Islet precursor cell (in vitro differentiated cells): Measurements from ENCODE around the gene PTPRN2.
A peak's percentile ranks its signal among the peaks of the same experiment; 100 is the strongest.

ENCODE experiments used
- DNase-seq: peaks from one replicate; pipeline ENCODE4 v3.0.0-alpha.2; 2018

The PTPRN2 gene

DNA sequence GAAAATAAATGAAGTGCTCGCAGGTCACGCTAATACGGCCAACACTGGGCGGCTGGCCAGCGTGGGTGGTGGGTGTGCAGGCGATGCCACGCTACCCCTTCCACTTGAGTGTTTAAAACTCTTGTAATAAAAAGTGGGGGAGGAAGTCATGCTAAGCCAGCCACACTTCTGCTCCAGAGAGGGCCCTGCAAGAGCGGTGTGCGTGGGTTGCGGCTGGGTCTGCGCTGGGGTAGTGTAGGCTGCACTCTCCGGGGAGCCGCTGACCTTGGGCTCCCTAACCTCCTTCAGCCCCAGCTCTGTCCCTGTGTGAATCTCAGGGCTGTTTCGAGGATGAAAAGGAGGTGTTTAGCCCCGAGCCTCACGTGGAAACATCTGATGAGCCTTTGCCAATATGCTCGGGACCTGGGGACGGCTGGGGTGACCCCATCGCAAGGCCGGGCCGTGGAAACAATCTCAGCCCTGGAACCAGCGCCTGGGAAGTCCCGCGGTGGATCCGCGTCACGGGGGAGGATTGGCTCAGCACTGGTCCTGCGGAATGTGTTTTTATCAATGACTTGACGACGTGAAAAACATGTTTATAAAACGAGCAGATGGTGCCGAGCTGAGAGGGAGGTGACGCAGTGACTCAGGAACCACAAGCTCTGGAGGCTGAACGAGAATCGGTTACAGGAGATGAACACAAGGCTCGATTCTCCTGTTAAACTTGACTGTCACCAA is 972.4 kb downstream of the PTPRN2 start:
- DNase-seq = peak; percentile 39

- DNase-seq = no peak
Observed at GRCh38 chr7:157614457-157615020, 973.1 kb downstream of the PTPRN2 start.

- peak; percentile 63 for DNase-seq
Observed at GRCh38 chr7:157613575-157614322, 973.9 kb downstream of the PTPRN2 start.

DNA sequence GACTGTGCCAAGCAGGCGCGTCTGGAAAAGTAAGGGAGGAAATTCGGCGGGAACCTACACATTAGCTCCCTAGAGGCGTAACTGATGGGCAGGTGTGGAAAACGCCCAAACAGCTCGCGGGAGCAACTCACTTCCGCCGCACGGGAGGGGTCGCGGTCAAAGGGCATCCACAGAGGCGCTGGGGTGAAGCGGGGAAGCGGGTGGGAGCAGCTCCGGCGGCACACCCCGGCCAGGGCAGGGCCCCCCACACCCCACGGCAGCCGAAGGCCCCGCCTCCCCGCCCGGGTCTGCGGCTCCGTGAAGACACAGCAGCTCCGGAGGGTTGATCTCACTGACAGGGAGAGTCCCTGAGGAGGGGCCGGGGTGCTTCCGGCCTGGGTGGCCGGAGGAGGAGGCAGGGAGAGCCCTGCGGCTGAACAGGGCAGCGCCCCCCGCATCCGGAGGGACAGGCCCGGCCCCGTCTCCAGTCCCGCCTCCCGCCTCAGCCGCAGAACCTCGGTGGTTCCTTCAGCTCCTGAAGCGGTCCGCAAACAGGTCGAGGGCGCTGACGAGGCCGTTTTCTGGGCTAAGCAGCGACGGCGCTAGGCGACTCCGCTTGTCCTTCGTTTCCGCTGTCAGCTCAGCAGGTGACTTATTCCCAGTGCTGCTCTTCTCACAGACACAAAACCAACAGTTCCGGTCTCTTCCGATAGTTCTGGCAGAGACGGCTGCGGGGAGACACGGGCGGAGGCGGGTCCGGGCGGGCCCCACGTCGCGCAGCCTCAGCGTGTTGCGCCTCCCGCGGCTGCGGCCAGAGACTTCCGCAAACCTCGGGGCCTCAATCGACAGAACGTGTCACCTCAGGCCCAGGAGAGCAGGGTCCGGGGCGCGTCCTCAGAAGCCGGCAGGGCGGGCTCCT is 974.7 kb downstream of the PTPRN2 start:
- peak; percentile 67 for DNase-seq

- no peak for DNase-seq
Observed at GRCh38 chr7:157612009-157612663, 975.5 kb downstream of the PTPRN2 start.

DNA sequence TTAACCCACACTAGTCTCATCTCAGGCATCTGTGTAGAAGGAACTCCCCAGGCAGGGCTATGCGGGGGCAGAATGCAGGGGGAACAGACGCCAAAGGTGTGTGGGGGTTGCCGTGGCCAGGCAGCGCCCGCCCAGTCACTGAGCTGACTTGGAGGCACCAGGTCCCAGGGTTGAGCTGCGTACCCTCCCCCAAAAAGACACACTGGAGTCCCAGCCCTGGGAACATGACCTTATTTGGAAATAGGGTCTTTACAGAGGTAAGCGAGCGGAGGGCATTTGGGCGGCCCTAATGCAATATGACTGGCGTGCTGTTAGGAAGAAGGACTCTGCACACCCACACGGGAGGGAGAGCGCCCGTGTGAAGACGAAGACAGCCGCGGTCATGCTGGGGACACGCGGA is 976.3 kb downstream of the PTPRN2 start:
- no peak for DNase-seq

DNA sequence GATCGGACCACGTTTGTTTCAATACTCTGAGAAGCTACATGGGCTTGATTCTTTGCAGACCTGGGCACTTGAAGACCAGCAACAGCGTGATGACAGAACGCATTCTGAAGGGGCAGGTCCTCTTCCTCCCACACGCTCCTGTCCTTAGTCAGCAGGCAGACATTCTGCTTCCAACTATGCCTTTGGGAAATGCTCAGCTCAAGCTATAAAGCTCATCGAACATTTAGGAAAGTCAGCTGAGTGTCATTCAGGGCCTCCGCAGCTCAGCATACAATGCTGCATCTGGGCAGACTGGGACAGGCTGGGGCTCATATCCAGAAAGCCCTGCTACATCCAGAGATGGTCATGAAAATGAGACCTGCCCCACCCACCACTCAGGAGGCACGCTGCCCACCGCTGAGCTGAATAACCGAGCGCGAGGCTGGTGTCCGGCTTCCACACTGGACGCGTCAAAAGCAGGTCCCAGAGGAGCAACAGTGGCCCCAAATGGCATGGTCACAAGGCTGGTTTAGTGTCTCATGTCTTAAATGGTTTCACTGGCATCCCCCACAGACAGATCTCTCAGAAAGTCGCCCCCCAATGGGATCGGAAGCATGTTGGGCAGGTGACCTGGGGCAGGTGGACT is 976.8 kb downstream of the PTPRN2 start:
- DNase-seq = no peak

DNA sequence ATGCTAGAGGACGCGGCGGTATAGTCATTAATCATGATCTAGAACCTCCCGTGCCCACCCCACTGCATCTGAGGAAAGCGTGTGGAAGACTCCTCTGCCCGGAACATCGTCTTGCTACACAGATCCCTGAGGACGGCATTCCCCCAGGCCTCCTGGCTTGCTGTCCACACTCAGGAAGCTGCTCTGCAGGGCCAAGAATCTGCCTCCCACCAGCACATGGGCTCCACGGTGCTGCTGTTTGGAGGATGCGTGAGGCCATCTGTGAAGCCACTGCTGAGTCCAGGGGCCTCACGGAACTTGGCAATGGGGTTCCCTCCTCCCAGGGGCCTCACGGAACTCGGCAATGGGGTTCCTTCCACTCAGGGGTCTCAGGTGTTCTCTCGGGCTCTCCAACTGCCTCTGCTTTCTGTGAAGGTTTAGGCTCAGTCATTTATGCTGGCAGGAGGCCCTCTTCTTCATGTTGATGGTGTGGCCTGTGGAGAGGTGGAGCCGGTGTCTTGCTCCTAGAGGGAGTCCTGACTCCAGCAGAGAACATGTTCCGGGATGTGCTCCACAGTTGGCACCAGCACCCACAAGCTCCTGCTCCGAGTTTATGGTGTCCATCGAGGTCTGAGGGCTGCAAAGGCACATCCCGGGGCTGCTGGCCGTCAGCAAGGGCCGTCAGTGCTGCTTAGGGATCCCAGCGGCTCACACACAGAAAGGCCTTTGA is 977.5 kb downstream of the PTPRN2 start:
- DNase-seq = no peak

GRCh38 chr7:157609516-157609915 is 978.1 kb downstream of the PTPRN2 start:
- no peak for DNase-seq

DNA sequence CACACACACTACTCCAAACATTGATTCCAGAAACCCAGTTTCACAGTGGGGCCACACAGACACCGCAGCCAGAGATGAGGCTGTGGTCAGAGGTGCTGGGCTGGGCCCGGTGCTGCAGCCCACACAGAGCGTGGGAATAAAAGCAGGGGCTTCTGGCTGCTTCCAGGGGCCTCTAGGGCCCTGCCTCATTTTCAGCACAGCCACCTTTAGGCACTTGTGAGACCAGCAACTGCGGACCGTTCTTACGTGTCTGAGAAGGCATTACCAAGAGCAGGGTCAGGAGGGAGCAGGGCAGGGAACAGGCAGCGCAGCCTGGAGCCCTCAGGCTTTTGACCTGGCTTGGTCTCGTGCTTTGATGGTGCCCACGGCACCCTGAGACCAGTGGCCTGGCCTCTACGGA is 980.4 kb downstream of the PTPRN2 start:
- DNase-seq = no peak

DNA sequence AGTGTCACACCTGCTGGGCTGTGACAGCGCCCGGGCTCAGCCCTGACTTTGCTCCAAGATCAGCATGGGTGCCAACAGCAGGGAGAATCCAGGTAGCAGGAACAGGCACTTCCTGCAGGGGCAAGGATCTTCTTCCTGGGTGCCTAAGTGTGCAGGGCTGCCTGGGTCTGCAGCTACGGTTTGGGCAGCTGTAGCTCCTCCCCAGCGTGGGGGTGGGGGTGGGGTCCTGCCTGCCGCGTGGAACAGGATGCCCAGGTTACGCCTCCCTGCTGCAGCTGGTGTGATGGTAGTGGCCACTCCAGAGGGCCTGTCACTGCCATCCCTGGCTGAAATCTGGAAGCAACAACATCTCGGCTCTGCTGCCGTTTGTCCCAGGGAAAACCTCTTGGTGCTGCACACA is 981.5 kb downstream of the PTPRN2 start:
- no peak for DNase-seq

GRCh38 chr7:157605638-157606037 is 982.0 kb downstream of the PTPRN2 start:
- DNase-seq = no peak

DNA sequence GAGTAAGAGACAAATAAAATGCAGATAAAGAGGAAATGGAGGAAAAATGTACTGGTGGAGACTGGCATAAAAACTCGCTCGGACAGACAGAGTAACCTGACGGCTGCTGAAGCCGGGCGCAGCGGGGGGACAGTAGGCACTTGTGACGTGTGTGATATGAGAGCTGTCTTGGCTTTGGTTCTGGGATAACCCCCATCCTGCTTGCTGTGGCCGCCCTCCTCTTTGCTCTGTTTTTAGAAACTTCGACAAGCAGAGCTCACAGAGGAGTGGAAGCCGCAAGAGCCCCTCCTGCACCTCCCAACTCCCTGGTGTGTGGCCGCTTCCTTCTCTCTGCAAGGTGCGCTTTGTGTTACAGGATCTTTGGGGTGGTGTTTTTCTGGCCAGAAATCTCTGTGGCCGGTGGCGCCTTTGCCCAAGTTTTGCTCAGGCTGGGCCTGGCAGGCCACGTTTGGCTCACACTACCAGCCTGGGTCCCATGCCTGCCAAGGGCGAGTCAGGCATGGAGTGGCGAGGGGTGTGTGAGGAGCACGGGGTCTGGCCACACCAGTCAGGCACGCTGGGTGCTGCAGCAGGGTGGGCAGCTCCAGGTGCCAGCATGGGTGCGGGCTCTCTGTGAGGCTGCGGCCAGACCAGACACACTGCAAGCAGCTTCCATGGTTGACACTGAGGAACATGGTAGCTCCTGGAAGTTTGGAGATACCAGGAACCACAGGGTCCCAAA is 982.8 kb downstream of the PTPRN2 start:
- DNase-seq = no peak

DNA sequence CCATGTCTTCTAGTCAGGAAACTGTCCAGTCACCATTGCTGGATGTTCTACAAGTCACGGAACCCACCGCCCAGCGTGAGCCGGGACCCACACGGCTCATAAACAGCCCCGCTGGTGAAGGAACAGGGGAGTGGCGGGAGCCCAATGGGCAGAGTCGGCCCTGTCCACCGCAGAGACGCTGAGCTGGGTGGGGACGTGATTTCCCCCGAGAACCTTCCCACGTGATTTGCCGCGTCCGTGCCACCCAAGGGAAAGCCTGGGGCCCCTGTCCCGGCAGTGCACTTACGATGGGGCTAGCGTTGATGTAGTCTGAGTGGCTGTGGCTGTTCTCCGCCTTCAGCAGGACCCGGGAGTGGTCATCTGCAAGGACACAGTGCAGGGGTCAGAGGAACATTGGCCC is 983.9 kb downstream of the PTPRN2 start:
- DNase-seq = no peak

GRCh38 chr7:157603005-157603404 is 984.6 kb downstream of the PTPRN2 start:
- DNase-seq = no peak

- no peak for DNase-seq
Observed at GRCh38 chr7:157602581-157602980, 985.0 kb downstream of the PTPRN2 start.

GRCh38 chr7:157602156-157602555 is 985.5 kb downstream of the PTPRN2 start:
- DNase-seq = no peak

DNA sequence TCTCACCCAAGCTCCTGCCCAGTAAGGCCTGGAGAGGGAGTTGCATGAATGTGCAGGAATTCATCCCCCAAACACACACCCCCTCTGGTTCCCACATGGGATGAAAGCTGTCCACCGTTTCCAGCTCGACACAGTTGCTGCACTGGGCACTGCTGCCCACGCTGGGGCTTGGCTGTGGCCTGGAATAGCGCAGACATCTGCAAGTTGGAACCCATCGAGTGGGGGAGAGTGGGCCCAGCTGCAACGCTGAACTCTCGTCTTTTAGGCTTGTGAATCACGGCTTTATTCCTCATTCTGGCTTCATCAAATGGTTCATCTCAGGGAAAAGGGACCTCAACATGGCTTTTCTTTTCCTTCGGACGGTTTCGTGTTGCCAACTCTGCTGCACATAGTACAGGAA is 986.1 kb downstream of the PTPRN2 start:
- DNase-seq = no peak

- no peak for DNase-seq
Observed at GRCh38 chr7:157599491-157599890, 988.1 kb downstream of the PTPRN2 start.

DNA sequence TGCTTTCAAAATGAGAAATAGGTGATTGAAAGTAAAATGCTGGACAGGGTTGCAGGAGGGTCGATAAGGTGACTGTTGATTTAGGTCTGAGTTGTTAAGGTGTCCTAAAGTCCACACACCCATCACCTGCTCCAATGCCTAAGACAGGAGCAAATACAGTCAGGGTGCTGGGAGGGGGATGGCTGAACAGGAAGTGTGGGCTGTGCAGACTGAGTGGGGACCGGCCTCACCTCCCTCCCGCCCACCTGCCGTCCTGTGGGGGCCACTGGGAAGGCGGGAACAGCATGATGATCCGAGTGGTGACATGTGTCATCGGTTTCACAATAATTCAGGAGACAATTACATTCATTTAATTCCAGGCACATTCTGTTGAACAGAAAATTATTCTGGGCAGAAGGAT is 990.1 kb downstream of the PTPRN2 start:
- DNase-seq = no peak

DNA sequence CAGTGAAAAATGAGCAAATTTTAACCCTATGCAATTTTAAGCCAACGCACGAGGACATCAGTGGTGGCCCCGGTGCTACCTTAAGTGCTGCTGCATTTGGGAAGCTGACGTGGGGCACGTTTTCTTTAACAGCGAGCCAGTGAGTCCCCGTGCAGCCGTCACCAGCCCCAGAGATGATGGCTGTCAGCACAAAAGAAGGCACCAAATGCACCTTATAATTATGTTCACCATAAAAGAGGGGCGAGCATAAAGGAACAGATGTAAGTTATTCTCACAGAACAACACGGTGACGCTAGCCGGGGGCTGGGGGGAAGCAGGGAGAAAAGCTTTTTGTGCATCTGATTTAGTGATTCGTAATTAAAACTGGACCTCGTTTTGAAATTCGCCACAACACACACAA is 990.7 kb downstream of the PTPRN2 start:
- DNase-seq = no peak
